SJSA1 (cell line): ENCODE data around the gene KIF26A. TPM values are rescaled to one million over a fixed set of nuclear protein-coding genes. Genes with fewer than 3 reads are reported as not detected.

Experiments
- DNase-seq, 2 experiments: peaks; one replicate each; pipeline ENCODE4 v3.0.0-alpha.2; 2015 to 2020; ENCODE audit warnings: low spot score in 2 of 2, low read depth in 1 of 2
- H3K27ac ChIP-seq: fragments of 250-450 bp; sonication (Bioruptor Pico); 2 replicates; pipeline ENCODE4 v1.5.1; 2020; ENCODE audit warnings: mild to moderate bottlenecking, moderate library complexity
- H3K27me3 ChIP-seq: fragments of 250-450 bp; sonication (Bioruptor Pico); replicated peaks from 2 replicates; pipeline ENCODE4 v1.5.1; 2020; ENCODE audit warnings: mild to moderate bottlenecking, moderate library complexity
- H3K36me3 ChIP-seq: fragments of 250-450 bp; sonication (Bioruptor Pico); 2 replicates; pipeline ENCODE4 v1.5.1; 2020; ENCODE audit warnings: mild to moderate bottlenecking
- H3K4me1 ChIP-seq: fragments of 250-450 bp; sonication (Bioruptor Pico); replicated peaks from 2 replicates; pipeline ENCODE4 v1.6.1; 2021; ENCODE audit warnings: mild to moderate bottlenecking
- H3K4me3 ChIP-seq: fragments of 250-450 bp; sonication (Bioruptor Pico); 2 replicates; pipeline ENCODE4 v1.5.1; 2020; ENCODE audit warnings: mild to moderate bottlenecking
- H3K9me3 ChIP-seq: fragments of 250-450 bp; sonication (Bioruptor Pico); replicated peaks from 2 replicates; pipeline ENCODE4 v1.5.1; 2020; ENCODE audit warnings: mild to moderate bottlenecking
- total RNA-seq: library from RNA; depleted of rRNA; stranded (reverse); fragments of >200 nt; shearing (Covaris generic); gene quantifications from 2 replicates; pipeline ENCODE4 v1.2.3, GENCODE V29; 2014

Gene KIF26A
- total RNA-seq, 1 experiment from 2014 or later = 0.05 TPM

- H3K9me3 ChIP-seq = no peaks in the 10 kb centered on the region
These were observed 25.2 kb downstream of the KIF26A start for GRCh38 chr14:104163541-104163940.

GRCh38 chr14:104164041-104164440 lies 25.7 kb downstream of the KIF26A start:
- H3K4me3 ChIP-seq = no peak overlapping the region
- no peaks in the 10 kb centered on the region for H3K9me3 ChIP-seq
- H3K27me3 ChIP-seq = no peaks in the 10 kb centered on the region
- H3K36me3 ChIP-seq = no peaks in the 10 kb centered on the region
- no peaks in the 10 kb centered on the region for H3K4me1 ChIP-seq
- no peak overlapping the region for H3K27ac ChIP-seq
- no peak for DNase-seq

More at GRCh38 chr14:104163541-104163940, 25.2 kb downstream of the KIF26A start:
- no peak for DNase-seq
- no peaks in the 10 kb centered on the region for H3K27me3 ChIP-seq
- no peaks in the 10 kb centered on the region for H3K36me3 ChIP-seq
- H3K27ac ChIP-seq = no peak overlapping the region
- no peaks in the 10 kb centered on the region for H3K4me1 ChIP-seq
- H3K4me3 ChIP-seq = no peak overlapping the region

- Histone ChIP-seq H3K36me3 (no peaks in the 10 kb centered on the region), H3K27me3 (no peaks in the 10 kb centered on the region), H3K4me1 (no peaks in the 10 kb centered on the region), H3K27ac (no peak overlapping the region), H3K9me3 (no peaks in the 10 kb centered on the region), H3K4me3 (no peak overlapping the region)
- DNase-seq = no peak
These were observed 26.1 kb downstream of the KIF26A start for GRCh38 chr14:104164512-104164911.

GRCh38 chr14:104166698-104167097 lies 28.3 kb downstream of the KIF26A start:
- no peaks in the 10 kb centered on the region for H3K9me3 ChIP-seq
- H3K27me3 ChIP-seq = no peaks in the 10 kb centered on the region
- no peak overlapping the region for H3K4me3 ChIP-seq
- H3K27ac ChIP-seq = no peak overlapping the region
- no peaks in the 10 kb centered on the region for H3K36me3 ChIP-seq
- H3K4me1 ChIP-seq = no peaks in the 10 kb centered on the region
- DNase-seq = no peak

- no peaks in the 10 kb centered on the region for H3K27me3 ChIP-seq
- no peak overlapping the region for H3K27ac ChIP-seq
- H3K36me3 ChIP-seq = no peaks in the 10 kb centered on the region
- H3K9me3 ChIP-seq = no peaks in the 10 kb centered on the region
- no peaks in the 10 kb centered on the region for H3K4me1 ChIP-seq
- no peak overlapping the region for H3K4me3 ChIP-seq
- DNase-seq = no peak
These were observed 30.2 kb downstream of the KIF26A start for GRCh38 chr14:104168603-104169002.

- Histone ChIP-seq H3K9me3 (no peaks in the 10 kb centered on the region), H3K4me3 (no peak overlapping the region), H3K4me1 (no peaks in the 10 kb centered on the region), H3K27me3 (no peaks in the 10 kb centered on the region), H3K36me3 (no peaks in the 10 kb centered on the region), H3K27ac (no peak overlapping the region)
- DNase-seq = no peak
These were observed 30.8 kb downstream of the KIF26A start for GRCh38 chr14:104169005-104169698.

- H3K36me3 ChIP-seq = no peaks in the 10 kb centered on the region
- H3K9me3 ChIP-seq = no peaks in the 10 kb centered on the region
- H3K27ac ChIP-seq = no peak overlapping the region
These were observed 31.5 kb downstream of the KIF26A start for GRCh38 chr14:104169699-104170479.

GRCh38 chr14:104171029-104171697 lies 32.8 kb downstream of the KIF26A start:
- Histone ChIP-seq H3K27me3 (no peaks in the 10 kb centered on the region), H3K27ac (no peak overlapping the region), H3K4me1 (no peaks in the 10 kb centered on the region), H3K9me3 (no peaks in the 10 kb centered on the region), H3K4me3 (no peak overlapping the region), H3K36me3 (no peaks in the 10 kb centered on the region)
- DNase-seq = no peak

More at GRCh38 chr14:104169699-104170479, 31.5 kb downstream of the KIF26A start:
- Histone ChIP-seq H3K27me3 (no peaks in the 10 kb centered on the region), H3K4me1 (no peaks in the 10 kb centered on the region), H3K4me3 (no peak overlapping the region)
- DNase-seq = no peak

GRCh38 chr14:104171895-104172294 lies 33.5 kb downstream of the KIF26A start:
- Histone ChIP-seq H3K4me3 (no peak overlapping the region), H3K4me1 (no peaks in the 10 kb centered on the region), H3K27ac (no peak overlapping the region), H3K27me3 (no peaks in the 10 kb centered on the region), H3K36me3 (no peaks in the 10 kb centered on the region), H3K9me3 (no peaks in the 10 kb centered on the region)
- no peak for DNase-seq

- Histone ChIP-seq H3K27ac (no peak overlapping the region), H3K36me3 (no peaks in the 10 kb centered on the region), H3K4me1 (no peaks in the 10 kb centered on the region), H3K4me3 (no peak overlapping the region), H3K9me3 (no peaks in the 10 kb centered on the region), H3K27me3 (no peaks in the 10 kb centered on the region)
- DNase-seq = no peak
These were observed 34.0 kb downstream of the KIF26A start for GRCh38 chr14:104172349-104172748.

- Histone ChIP-seq H3K4me3 (no peak overlapping the region), H3K9me3 (no peaks in the 10 kb centered on the region), H3K4me1 (no peaks in the 10 kb centered on the region), H3K27me3 (no peaks in the 10 kb centered on the region), H3K27ac (no peak overlapping the region), H3K36me3 (no peaks in the 10 kb centered on the region)
- DNase-seq = no peak
These were observed 34.5 kb downstream of the KIF26A start for GRCh38 chr14:104172880-104173279.

GRCh38 chr14:104174051-104174450 lies 35.7 kb downstream of the KIF26A start:
- Histone ChIP-seq H3K4me1 (no peaks in the 10 kb centered on the region), H3K27ac (no peak overlapping the region), H3K4me3 (no peak overlapping the region), H3K9me3 (no peaks in the 10 kb centered on the region), H3K27me3 (no peaks in the 10 kb centered on the region), H3K36me3 (no peaks in the 10 kb centered on the region)
- no peak for DNase-seq

GRCh38 chr14:104175041-104175440 lies 36.7 kb downstream of the KIF26A start:
- Histone ChIP-seq H3K4me1 (no peaks in the 10 kb centered on the region), H3K9me3 (no peaks in the 10 kb centered on the region), H3K27me3 (no peaks in the 10 kb centered on the region), H3K4me3 (no peak overlapping the region), H3K36me3 (no peaks in the 10 kb centered on the region), H3K27ac (no peak overlapping the region)
- DNase-seq = no peak

- Histone ChIP-seq H3K4me1 (no peaks in the 10 kb centered on the region), H3K36me3 (no peaks in the 10 kb centered on the region), H3K9me3 (no peaks in the 10 kb centered on the region), H3K4me3 (no peak overlapping the region), H3K27me3 (no peaks in the 10 kb centered on the region), H3K27ac (no peak overlapping the region)
- DNase-seq = no peak
These were observed 37.4 kb downstream of the KIF26A start for GRCh38 chr14:104175811-104176210.
